HEK293T (cell line): ENCODE results near the gene TMEM121.

ENCODE experiments used
- CTCF ChIA-PET: fragments of 350-600 bp; formaldehyde crosslinking; extraction: SDS; loops from one replicate; lab custom pipeline; 2021; ENCODE audit warnings: antibody characterized with exemption, inconsistent platforms; lab: Yijun Ruan, JAX
- POLR2A ChIA-PET: fragments of 350-600 bp; formaldehyde crosslinking; extraction: SDS; loops from one replicate; lab custom pipeline; 2020; ENCODE audit warnings: antibody characterized with exemption, inconsistent platforms; lab: Yijun Ruan, JAX
- DNase-seq: peaks from one replicate; pipeline ENCODE4 v3.0.0; 2012; ENCODE audit warnings: mixed read lengths; ENCODE audit errors: extremely low spot score
- ARNT ChIP-seq: fragments of 450-650 bp; IDR thresholded peaks from 2 replicates; pipeline ENCODE4 v1.6.1; 2017; ENCODE audit warnings: mild to moderate bottlenecking
- BHLHE40 ChIP-seq: fragments of 450-650 bp; IDR thresholded peaks from 2 replicates; pipeline ENCODE4 v1.6.1; 2016; ENCODE audit warnings: mild to moderate bottlenecking, moderate library complexity, borderline replicate concordance
- CTBP1 ChIP-seq: fragments of 450-650 bp; IDR thresholded peaks from 2 replicates; pipeline ENCODE4 v1.6.1; 2016; ENCODE audit warnings: borderline replicate concordance
- ELF4 ChIP-seq: fragments of 450-650 bp; IDR thresholded peaks from 2 replicates; pipeline ENCODE4 v1.6.1; 2017; ENCODE audit warnings: antibody characterized with exemption
- FOXA1 ChIP-seq: fragments of 450-650 bp; IDR thresholded peaks from 2 replicates; pipeline ENCODE4 v1.6.1; 2016; ENCODE audit warnings: mild to moderate bottlenecking
- FOXK2 ChIP-seq: fragments of 450-650 bp; IDR thresholded peaks from 2 replicates; pipeline ENCODE4 v1.6.1; 2016; ENCODE audit warnings: mild to moderate bottlenecking
- FOXM1 ChIP-seq: fragments of 450-650 bp; IDR thresholded peaks from 2 replicates; pipeline ENCODE4 v1.6.1; 2017; ENCODE audit warnings: mild to moderate bottlenecking, borderline replicate concordance
- HDGF ChIP-seq: fragments of 450-650 bp; IDR thresholded peaks from 2 replicates; pipeline ENCODE4 v1.6.1; 2017; ENCODE audit warnings: antibody characterized with exemption, borderline replicate concordance
- L3MBTL2 ChIP-seq: fragments of 450-650 bp; conservative IDR thresholded peaks from 2 replicates; pipeline ENCODE4 v1.6.1; 2016; ENCODE audit warnings: mild to moderate bottlenecking
- LEF1 ChIP-seq: fragments of 450-650 bp; IDR thresholded peaks from 2 replicates; pipeline ENCODE4 v1.6.1; 2017; ENCODE audit warnings: mild to moderate bottlenecking, borderline replicate concordance
- NFRKB ChIP-seq: fragments of 450-650 bp; IDR thresholded peaks from 2 replicates; pipeline ENCODE4 v1.6.1; 2016; ENCODE audit warnings: mild to moderate bottlenecking, moderate library complexity
- SP1 ChIP-seq: fragments of 450-650 bp; IDR thresholded peaks from 2 replicates; pipeline ENCODE4 v1.6.1; 2017
- SUZ12 ChIP-seq: fragments of 450-650 bp; IDR thresholded peaks from 2 replicates; pipeline ENCODE4 v1.6.1; 2016; ENCODE audit warnings: mild to moderate bottlenecking
- TARDBP ChIP-seq: fragments of 450-650 bp; IDR thresholded peaks from 2 replicates; pipeline ENCODE4 v1.6.1; 2016
- ZNF384 ChIP-seq: fragments of 450-650 bp; IDR thresholded peaks from 2 replicates; pipeline ENCODE4 v1.6.1; 2016
- TF ChIP-seq, protein P1 (sequence below): fragments of 450-650 bp; IDR thresholded peaks from 2 replicates; pipeline ENCODE4 v1.6.1; 2016

The TMEM121 gene

GRCh38 chr14:105533811-105534498, 7.6 kb downstream of the TMEM121 start:
- no peak for TF ChIP-seq NFRKB
- TF ChIP-seq BHLHE40 = no peak
- TF ChIP-seq ELF4 = no peak
- TF ChIP-seq TARDBP = no peak
- ChIA-PET CTCF (interaction anchor here (1.8 kb wide), 2 partner anchors 53 to 163 kb away, joined by 5 to 8 read pairs; no protein-coding TSS in a partner anchor), POLR2A (no interaction called here)
- no peak for DNase-seq

DNA sequence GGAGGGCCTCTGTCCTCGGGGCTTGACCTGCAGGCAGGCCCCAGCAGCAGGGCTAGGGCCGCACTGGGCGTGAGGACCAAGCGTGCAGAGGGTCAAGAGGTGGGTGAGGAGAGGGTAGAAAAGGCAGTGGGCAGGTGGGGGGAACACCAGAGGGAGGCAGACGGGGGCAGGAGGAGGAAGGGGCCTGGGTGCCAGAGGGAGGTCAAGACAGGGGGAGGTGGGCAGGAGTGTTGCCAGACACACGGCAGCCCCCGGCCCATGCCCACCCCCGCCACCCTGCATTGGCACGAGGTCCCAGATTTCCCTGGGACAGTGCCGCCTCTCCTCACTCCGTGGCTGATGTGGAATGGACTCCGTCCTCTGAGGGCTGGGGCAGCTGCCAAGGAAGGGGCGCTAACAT, 8.2 kb downstream of the TMEM121 start:
- TF ChIP-seq TARDBP (no peak), L3MBTL2 (no peak), FOXA1 (no peak), NFRKB (no peak), FOXM1 (no peak), SP1 (no peak), ZNF384 (no peak), ELF4 (no peak), BHLHE40 (no peak)
- no peak for DNase-seq
- ChIA-PET POLR2A (no interaction called here), CTCF (no interaction called here)

- no peak for DNase-seq
- POLR2A ChIA-PET = no interaction called here
- CTCF ChIA-PET = no interaction called here
- no peak for TF ChIP-seq FOXA1
- TF ChIP-seq LEF1 = no peak
- TF ChIP-seq SUZ12 = no peak
- no peak for TF ChIP-seq SP1
- TF ChIP-seq, protein P1, sequence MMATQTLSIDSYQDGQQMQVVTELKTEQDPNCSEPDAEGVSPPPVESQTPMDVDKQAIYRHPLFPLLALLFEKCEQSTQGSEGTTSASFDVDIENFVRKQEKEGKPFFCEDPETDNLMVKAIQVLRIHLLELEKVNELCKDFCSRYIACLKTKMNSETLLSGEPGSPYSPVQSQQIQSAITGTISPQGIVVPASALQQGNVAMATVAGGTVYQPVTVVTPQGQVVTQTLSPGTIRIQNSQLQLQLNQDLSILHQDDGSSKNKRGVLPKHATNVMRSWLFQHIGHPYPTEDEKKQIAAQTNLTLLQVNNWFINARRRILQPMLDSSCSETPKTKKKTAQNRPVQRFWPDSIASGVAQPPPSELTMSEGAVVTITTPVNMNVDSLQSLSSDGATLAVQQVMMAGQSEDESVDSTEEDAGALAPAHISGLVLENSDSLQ = no peak
- TF ChIP-seq NFRKB = no peak
- no peak for TF ChIP-seq CTBP1
These were observed 9.7 kb downstream of the TMEM121 start for GRCh38 chr14:105536051-105536450.

- DNase-seq = no peak
- CTCF ChIA-PET = interaction anchor here (0.6 to 1.5 kb wide), 2 partner anchors 17 to 56 kb away, joined by 3 read pairs; no protein-coding TSS in a partner anchor
- no peak for TF ChIP-seq SP1
- TF ChIP-seq L3MBTL2 = no peak
- no peak for TF ChIP-seq TARDBP
- TF ChIP-seq FOXA1 = no peak
- POLR2A ChIA-PET = interaction anchor here (1.6 kb wide), 1 partner anchor 9 kb away, joined by 7 read pairs; no protein-coding TSS in a partner anchor
These were observed 10.6 kb downstream of the TMEM121 start for GRCh38 chr14:105536691-105537579.

- no peak for TF ChIP-seq FOXK2
- TF ChIP-seq L3MBTL2 = no peak
- no peak for TF ChIP-seq CTBP1
- TF ChIP-seq ZNF384 = no peak
- no peak for TF ChIP-seq FOXM1
- CTCF ChIA-PET = interaction anchor here (0.6 to 1.5 kb wide), 2 partner anchors 57 to 75 kb away, joined by 3 to 4 read pairs; no protein-coding TSS in a partner anchor
- POLR2A ChIA-PET = interaction anchor here (1.6 kb wide), 1 partner anchor 10 kb away, joined by 7 read pairs; no protein-coding TSS in a partner anchor
- DNase-seq = peak; percentile 88
These were observed 11.4 kb downstream of the TMEM121 start for GRCh38 chr14:105537580-105538474.

- no peak for TF ChIP-seq L3MBTL2
- no peak for TF ChIP-seq NFRKB
- TF ChIP-seq, protein P1 = no peak
- no peak for TF ChIP-seq CTBP1
- no peak for TF ChIP-seq ARNT
- no peak for TF ChIP-seq SP1
- TF ChIP-seq TARDBP = no peak
- TF ChIP-seq HDGF = no peak
- TF ChIP-seq FOXA1 = no peak
- TF ChIP-seq FOXM1 = no peak
- TF ChIP-seq ZNF384 = no peak
- TF ChIP-seq ELF4 = no peak
- no peak for TF ChIP-seq BHLHE40
- TF ChIP-seq LEF1 = no peak
- DNase-seq = no peak
- ChIA-PET POLR2A (no interaction called here), CTCF (interaction anchor here (0.6 kb wide), 1 partner anchor 74 kb away, joined by 4 read pairs; no protein-coding TSS in a partner anchor)
These were observed 12.2 kb downstream of the TMEM121 start for GRCh38 chr14:105538481-105539049.
